HG03135 (cell line): ENCODE results near the gene CLASP1.

ENCODE experiments used
- ATAC-seq: cut with Tn5 transposase; IDR thresholded peaks from one replicate; pipeline ENCODE4 v1.9.1; 2021; ENCODE audit warnings: mild to moderate bottlenecking, moderate library complexity; ENCODE audit not compliant: unreplicated experiment

CLASP1 gene

DNA sequence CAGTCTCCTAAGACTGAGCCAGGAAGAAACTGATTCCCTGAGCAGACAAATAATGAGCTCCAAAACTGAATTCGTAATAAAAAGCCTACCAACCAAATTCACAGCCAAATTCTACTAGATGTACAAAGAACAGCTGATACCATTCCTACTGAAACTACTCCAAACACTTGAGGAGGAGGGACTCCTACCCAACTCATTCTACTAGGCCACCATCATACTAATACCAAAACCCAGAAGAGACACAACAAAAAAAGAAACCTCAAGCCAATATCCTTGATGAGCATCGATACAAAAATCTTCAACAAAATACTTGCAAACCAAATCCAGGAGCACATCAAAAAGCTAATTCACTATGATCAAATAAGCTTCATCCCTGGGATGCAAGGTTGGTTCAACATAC lies 98.6 kb downstream of the CLASP1 start:
- no peak for ATAC-seq

DNA sequence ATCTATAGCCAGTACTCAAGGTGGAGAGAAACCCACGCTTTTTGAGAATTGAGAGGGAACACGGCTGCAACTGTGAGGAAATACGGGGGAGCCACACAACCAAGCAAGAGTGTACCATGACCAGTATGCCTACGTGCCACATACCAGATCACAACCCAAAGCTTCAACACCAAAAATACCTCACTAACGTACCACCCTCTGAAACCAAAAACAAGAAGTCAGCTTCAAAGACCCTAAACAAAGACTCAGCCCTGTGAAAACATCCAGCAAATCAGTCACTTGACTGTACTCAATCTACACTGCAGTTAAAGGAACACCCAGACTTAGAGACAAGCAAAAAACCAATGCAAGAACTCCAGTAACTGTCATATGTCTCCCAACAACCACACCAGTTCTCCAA lies 101.6 kb downstream of the CLASP1 start:
- ATAC-seq: no peak

DNA sequence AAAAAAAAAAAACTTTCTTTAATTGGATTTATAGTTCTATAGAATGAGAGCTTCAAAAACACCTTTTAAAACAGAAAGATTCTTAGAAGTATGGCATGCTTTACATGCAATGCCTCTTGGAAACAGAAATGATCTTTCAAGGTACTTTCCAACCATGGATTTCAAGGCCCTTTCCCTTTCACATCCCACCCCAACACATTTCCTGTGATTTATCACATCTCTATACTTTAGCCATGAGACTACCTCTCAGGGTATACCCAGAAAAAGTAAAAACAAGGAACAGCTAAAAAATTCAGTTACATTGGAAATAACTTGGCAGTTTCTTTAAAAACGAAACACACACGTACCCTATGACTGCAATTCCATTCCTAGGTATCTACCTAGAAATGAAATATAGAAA lies 103.3 kb downstream of the CLASP1 start:
- ATAC-seq: no peak

DNA sequence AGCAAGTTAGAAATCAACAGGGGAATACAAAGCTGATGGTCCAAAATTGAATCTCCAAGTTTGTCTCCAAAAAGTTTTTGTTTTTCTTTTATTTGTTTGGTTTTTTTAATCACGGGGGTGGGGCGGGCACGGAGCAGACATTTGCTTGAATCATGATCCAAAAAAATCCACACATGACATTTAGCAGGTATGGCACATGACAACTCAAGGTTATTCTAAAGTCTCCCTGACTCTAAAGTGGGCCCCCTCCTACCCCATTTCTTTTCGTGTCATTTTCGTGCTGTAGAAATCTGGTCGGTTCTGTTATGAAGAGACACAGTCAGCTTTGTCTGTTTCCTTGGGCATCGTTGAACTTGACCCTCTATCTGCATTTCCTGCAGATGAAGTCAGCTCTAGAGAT lies 104.0 kb downstream of the CLASP1 start:
- no peak for ATAC-seq

DNA sequence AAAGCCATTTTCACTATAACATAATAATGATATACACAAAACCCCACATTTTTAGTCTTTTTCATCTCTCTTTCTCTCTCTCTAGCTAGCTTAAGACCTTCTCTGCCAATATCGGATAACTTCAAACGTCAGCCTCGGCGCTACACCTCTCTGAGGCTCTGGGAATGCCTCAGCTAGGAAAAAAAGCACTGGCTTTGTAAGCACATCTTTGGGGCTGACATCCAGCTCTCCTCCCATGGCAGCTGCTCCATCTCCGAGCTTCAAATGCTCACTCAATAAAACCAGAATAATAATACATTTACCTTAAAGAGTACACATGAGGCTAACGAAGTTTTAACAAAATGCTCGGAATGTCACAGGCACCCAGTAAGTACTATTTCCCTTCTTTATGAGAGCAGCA lies 107.8 kb downstream of the CLASP1 start:
- no peak for ATAC-seq

DNA sequence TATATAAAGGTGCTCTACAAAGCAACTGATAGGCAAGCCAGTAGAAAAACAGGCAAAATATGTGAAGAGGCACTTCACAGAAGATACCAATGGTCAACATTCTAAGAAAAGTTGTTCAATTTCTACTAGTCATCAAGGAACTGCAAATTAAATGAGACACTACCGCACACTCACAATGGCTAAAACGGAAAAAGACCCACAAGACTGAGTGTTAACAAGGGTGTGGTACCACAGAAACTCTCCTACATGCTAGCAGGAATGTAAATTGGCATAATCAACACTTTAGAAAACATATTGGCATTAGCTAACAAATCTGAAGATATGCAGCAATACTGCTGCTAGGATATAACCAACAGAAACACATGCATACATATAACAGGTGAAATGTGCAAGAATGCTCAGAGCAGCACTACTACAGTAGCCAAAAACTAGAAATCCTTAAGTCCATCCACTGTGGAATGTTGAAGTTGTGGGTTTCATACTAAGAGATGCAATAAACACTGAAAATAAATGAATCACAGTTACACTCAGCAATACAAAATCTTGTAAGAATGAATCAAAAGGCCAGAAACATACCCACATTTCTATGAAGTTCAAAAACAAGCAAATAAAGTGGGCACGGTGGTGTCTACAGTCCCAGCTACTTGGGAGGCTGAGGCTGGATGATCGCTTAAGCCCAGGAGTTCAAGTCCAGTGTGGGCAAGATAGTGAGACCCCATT lies 109.4 kb downstream of the CLASP1 start:
- ATAC-seq: no peak

DNA sequence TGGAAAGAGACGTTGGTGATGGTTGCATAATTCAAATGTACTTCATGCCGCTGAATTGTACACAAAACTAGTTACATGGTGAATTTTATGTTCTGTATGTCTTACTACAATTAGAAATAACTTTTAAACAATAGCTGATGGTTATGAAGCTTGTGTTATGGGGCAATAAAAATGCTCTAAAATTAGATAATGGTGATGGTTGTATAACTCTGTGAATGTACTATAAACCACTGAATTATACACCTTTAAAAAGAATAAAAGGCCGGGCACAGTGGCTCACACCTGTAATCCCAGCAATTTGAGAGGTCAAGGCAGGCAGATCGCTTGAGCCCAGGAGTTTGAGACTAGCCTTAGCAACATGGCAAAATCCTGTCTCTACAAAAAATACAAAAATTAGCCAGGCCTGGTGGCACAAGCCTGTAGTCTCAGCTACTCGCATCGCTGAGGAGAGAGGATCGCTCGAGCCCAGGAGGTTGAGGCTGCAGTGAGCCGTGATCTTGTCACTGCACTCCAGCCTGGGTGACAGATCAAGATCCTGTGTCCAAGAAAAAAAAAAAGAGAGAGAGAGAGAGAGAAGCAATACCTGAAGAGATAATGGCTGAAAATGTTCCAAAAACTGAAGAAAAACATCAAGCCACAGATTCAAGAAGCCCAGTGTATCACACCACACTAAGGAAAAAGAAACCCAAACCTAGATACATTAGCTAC lies 112.3 kb downstream of the CLASP1 start:
- no peak for ATAC-seq

DNA sequence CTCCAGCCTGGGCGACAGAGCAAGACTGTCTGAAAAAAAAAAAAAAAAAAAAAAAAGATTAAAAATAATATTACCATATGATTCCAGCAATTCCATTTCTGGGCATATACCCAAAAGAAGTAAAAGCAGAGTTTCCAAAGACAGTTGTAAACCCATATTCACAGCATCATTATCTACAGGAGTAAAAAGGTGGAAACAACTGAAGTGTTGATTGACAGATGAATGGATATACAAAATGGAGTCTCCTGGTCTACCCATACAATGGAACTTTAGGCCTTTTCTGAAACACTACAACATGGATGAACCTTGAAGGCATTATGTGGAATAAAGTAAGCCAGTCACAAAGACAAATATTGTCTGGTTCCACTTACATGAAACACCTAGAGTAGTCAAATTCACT lies 112.9 kb downstream of the CLASP1 start:
- ATAC-seq: no peak

DNA sequence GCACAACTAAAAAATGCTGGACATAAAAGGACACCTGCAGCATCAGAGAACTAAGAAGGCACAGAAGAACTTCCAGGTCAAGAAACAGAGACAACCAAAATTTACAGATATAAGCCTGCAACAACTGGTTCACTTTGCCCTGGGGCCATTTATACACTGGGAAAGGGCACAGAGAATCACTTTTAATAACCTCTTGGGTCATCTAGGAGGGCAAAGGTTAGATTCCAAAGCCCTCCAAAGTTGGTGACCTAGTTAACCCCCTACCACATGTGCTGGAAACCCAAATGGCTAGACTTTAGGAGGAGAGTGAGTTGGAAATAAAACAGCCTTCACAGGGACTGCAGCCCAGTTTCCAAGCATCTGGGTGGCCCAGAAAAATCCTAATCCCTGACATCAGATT lies 115.3 kb downstream of the CLASP1 start:
- no peak for ATAC-seq

DNA sequence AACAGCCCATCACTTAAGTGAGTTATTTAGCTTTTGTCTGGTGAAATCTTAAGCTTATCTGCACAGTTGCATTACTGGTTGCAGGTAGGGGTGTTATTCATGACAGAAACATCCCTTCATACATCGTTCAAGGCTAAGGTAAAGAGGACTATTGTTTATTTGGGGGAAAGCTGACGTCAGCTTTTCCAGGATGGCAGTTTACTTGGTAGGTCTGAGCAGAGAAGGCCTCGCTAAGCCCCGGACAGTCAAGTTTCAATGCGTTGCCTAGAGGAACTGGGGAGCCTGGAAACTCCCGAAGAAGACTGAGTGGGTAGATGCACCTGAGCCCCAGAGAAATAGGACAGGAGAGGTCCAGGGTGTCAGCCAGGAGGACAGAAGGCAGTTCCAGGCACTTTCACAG lies 116.4 kb downstream of the CLASP1 start:
- ATAC-seq: no peak

DNA sequence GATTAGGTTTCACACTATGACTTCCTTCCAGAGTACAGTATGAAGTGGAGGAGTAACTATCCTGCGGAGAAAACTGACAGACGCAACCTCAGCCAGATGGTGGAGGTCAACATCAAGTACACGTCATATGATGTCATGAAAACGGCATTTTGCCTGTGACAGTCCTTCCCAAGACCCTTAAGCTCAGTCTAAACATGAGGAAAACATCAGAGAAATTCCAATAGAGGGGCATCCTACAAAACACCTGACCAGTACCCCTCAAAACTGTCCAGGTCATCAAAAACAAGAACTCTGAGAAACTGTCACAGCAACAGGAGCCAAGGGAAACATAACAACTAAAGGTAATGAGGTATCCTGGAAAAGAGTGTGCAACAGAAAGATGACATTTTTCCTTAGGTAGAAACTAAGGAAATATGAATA lies 116.9 kb downstream of the CLASP1 start:
- no peak for ATAC-seq

DNA sequence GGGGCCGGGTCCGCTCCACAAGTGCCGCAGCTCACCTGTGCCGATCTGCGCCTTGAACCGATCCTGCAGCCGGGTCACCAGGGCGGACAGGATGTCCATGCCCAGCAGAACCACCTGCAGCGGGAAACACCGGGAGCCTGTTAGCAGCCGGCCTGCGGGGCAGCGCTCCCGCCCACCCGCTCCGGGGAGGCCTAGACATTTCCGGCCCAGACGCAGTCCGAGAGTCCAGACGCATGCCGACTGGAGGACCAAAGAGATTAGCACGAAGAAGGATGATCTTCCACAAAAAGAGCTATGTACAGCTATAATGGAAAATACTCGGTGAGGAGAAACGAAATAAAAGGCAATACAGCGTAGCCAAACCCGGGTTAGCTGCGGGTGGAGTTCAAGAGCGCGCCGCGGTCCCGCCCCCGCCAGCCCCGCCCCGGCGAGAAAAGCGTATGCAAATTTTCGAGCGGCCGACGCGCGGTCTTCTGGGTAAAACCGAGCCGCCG lies 119.0 kb downstream of the CLASP1 start:
- ATAC-seq: peak; percentile 57

DNA sequence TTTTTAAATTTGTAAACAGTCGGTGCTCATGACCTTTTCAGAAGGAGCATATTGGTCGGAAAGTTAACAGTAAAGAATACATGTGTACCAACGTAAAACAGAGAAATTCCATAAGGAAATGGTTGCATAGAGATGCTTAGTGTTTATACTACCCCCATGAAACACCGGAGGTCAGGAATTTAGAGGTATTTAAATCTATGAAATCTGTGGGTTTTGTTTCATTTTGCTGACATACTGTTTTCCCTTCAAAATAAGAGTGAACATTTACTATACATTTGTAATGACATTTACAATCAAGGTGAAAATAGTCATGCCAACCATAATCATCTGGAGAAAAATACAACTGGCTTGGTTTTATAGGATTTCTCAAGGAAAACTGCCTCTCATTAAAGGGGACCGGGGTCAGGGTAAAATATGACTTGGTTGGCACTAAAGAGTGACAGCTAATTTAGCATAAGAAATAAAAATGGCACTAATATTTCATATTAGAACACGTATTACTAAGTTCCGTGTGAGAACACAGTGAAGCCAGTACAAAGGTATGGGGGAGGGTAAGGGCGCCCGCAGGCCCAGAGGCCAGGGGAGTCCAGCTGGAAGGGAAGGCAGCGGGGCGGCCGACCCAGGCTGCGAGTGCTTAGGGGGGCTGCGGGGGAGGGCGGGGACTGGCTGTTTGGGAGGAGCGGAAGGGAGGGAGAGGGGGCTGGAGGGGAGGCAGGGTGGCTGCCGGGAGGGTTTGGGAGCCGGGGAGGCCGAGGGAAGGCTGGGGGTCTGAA lies 119.6 kb downstream of the CLASP1 start:
- peak; percentile 6 for ATAC-seq

DNA sequence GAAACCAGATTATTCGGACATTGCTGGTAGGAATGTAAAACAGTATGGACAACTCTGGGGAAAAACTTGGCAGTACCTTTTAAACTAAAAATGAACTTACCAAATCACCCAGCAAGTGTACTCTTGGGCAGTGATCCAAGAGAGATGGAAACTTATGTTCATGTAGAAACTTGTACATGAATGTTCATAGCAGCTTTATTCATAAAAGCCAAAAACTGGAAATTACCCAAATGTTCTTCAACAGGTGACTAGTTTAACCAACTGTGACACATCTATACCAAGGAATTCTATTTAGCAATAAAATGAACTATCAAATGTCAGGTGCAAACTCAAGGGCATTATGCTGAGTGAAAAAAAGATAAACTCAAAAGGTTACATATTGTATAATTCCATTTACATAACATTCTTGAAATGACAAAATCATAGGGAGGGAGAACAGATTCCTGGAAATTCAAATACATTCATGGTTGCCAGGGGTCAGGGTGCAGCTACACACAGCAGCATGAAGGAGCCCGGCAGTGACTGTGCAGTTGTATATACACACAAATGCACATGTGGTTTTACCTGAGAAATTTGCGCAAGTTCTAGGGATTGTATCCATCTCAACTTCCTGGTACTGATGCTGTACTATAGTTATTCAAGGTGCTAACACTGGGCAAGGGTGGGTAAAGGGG lies 122.1 kb downstream of the CLASP1 start:
- ATAC-seq: no peak

DNA sequence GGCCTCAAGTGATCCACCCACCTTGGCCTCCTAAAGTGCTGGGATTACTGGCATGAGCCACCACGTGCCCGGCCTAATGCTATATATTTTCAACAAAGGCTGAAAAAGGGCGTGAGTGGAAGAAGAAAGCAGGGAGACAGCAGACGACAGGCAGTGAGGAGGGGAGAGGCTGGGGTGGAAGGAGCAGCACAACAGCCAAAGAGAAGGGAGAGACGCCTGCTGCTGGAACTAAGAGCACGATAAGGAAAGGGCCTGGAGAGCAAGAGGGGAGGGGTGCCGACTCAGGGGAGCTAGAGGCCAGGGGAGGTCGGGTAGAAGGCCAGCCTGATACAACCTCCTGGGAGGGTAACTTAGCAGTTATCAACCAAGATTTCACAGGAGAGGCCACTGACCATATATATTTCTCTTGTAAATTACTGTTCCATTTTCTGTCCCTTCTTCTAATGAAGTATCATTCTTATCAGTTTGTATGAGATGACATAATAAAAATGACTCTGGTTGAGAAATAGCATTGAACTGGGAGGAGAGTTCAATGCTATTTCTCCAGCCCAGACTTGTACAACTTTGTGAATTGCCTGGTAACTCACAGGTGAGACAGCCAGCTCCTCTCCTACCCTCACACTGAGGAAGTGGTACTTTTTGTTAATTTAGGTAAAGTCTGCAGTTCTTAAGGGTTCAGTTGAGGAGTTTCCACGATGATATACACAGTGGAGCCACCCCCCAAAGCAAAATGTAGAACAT lies 124.4 kb downstream of the CLASP1 start:
- no peak for ATAC-seq

DNA sequence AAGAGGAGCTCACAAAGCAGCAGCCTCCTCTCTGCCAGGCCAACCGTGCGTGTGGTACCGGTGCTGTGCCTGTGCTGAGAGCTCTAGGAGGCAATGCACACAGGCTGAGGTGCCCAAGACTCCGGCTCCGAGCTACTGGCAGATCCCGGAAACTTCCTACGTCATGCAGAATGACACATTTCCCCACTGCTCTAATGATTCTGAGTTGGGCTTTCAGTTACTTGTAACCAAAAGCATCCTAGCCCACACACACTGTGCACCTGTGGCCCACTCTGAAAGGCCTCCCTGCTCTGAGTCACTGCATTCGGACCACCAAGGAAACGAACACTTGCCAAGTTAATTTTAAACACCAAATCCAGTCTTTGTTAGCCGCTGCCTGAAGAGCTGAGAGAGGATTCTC lies 127.9 kb downstream of the CLASP1 start:
- ATAC-seq: no peak

DNA sequence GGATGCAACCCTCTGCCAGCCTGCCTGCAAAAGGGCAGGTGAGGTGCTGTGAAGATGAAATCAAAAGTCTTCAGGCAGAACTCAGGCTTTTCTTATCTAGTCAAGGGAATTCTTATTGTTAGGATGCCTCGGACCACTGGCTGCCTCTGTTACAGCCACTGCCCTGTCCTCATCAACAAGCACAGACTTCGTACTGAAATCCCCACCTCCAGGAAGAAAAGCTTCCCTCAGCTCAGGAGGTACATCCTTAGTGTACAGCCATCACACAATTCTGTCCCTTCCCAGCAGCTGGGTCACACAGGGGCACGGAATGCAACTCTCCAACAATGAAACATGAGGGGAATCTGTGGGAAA lies 128.6 kb downstream of the CLASP1 start:
- ATAC-seq: no peak

DNA sequence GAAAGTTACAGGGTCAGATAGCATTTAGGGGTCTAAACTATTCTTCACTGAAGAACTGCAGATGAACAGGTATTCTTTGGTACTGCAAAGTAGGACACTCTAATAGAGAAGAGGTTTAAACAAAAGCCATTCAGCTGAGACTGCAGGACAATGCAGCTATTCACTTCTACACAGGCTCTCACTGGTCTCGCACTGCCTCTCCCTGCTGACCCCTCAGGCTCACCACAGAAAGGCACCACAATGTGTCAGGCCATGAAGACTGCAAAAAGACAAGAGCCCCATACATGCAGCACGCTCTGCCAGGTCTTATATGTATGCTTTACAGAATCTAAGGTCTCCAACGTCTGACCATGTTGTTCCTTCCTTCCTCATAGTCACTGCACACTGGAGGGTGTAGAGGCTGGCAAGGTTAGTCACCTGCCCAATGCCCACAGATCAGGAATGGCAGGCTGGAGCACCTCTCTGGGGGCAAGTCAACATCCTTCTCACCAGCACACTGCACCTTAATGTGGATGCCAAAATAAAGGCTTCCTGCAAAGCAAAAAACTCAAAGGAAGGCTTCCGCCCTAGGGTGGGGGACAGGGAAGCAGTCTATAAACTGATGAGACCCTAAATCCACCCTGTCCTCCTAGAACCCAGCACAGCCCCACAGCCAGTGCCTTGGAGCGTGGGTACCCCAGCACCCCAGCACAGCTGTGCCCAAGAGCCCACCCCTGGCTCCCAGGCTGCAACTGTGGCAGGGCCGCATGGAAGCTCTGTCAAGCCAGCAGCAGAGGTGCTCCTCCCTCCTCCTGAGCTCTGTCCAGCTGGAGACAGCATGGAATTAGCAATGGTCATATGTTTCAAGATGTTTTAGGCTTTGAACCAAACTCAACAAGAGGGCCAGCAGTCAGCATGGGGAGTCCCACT lies 129.3 kb downstream of the CLASP1 start:
- no peak for ATAC-seq

DNA sequence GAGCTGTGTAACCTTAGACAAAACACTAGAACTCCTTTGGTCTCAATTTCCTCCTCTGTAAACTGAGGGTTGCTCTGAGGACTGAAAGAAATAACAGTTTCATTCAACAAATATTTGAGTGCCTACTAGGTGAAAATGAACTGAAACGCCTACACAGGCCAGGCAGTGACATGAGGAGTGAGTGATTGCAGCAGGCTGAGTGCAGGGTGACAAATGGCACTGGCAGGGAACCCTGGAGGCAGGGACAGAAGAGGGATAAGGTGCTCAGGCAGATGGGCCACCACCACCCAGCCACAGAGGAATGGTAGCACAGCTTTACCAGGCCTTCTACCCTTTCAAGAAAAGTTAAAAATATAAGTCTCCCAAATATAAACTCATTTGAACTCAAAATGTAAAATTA lies 130.1 kb downstream of the CLASP1 start:
- no peak for ATAC-seq
